Neuronal stem cell (in vitro differentiated cells): ENCODE measurements around the gene NFIX.

Experiments used
- DNase-seq: peaks from one replicate; pipeline ENCODE4 v3.0.0-alpha.2; 2013; ENCODE audit warnings: low spot score
- H2AFZ ChIP-seq: one replicate; pipeline ENCODE4 v1.6.1; 2013; ENCODE audit warnings: mild to moderate bottlenecking, low read length, inconsistent platforms
- H2AK5ac ChIP-seq: 2 replicates; pipeline ENCODE4 v1.6.1; 2013; ENCODE audit warnings: low read depth, mild to moderate bottlenecking, inconsistent platforms, low read length, moderate library complexity, mixed read lengths
- H2BK120ac ChIP-seq: 2 replicates; pipeline ENCODE4 v1.6.1; 2013; ENCODE audit warnings: low read depth, mild to moderate bottlenecking, inconsistent platforms, low read length, moderate library complexity, mixed read lengths
- H2BK12ac ChIP-seq: one replicate; pipeline ENCODE4 v1.6.1; 2013; ENCODE audit warnings: low read length, inconsistent platforms
- H2BK15ac ChIP-seq: 2 replicates; pipeline ENCODE4 v1.6.1; 2013; ENCODE audit warnings: mild to moderate bottlenecking, low read length, inconsistent platforms, mixed read lengths
- H2BK5ac ChIP-seq: one replicate; pipeline ENCODE4 v1.6.1; 2013; ENCODE audit warnings: inconsistent platforms, mild to moderate bottlenecking, low read length, moderate library complexity
- H3K14ac ChIP-seq: one replicate; pipeline ENCODE4 v1.6.1; 2013; ENCODE audit warnings: low read length, inconsistent platforms
- H3K18ac ChIP-seq: 2 replicates; pipeline ENCODE4 v1.6.1; 2013; ENCODE audit warnings: low read length, inconsistent platforms
- H3K23ac ChIP-seq: 2 replicates; pipeline ENCODE4 v1.6.1; 2013; ENCODE audit warnings: low read depth, mild to moderate bottlenecking, mixed read lengths, low read length, inconsistent platforms; ENCODE audit not compliant: poor library complexity
- H3K27ac ChIP-seq: replicated peaks from 3 replicates; pipeline ENCODE4 v1.5.1; 2013; ENCODE audit warnings: low read length, inconsistent platforms
- H3K27me3 ChIP-seq, 3 experiments: 2 replicates each; pipeline ENCODE4 v1.6.1; 2013; ENCODE audit warnings: low read length in 3 of 3, mild to moderate bottlenecking in 2 of 3, inconsistent platforms in 1 of 3, low read depth in 1 of 3, mixed read lengths in 1 of 3, moderate library complexity in 1 of 3; ENCODE audit not compliant: control insufficient read depth in 3 of 3, insufficient read depth in 3 of 3
- H3K36me3 ChIP-seq, 2 donors: replicated peaks in 1 of 2; 2 replicates each; pipeline ENCODE4 v1.6.1; 2013; ENCODE audit warnings: low read length in 2 of 2; ENCODE audit not compliant: control insufficient read depth in 2 of 2, insufficient read depth in 2 of 2
- H3K4ac ChIP-seq: 2 replicates; pipeline ENCODE4 v1.6.1; 2013; ENCODE audit warnings: inconsistent platforms, mild to moderate bottlenecking, low read length, moderate library complexity
- H3K4me1 ChIP-seq, 2 donors: 1 replicate in 1 of 2; 2 replicates in 1 of 2; pipeline ENCODE4 v1.6.1; 2013; ENCODE audit warnings: low read length in 2 of 2, low read depth in 1 of 2; ENCODE audit not compliant: control insufficient read depth in 2 of 2, insufficient read depth in 1 of 2
- H3K4me2 ChIP-seq: one replicate; pipeline ENCODE4 v1.6.1; 2013; ENCODE audit warnings: mild to moderate bottlenecking, low read length, inconsistent platforms; ENCODE audit not compliant: insufficient read depth, poor library complexity, severe bottlenecking
- H3K4me3 ChIP-seq, 2 donors: 2 replicates each; pipeline ENCODE4 v1.5.1; 2013; ENCODE audit warnings: low read length in 2 of 2, mild to moderate bottlenecking in 2 of 2, inconsistent platforms in 1 of 2, moderate library complexity in 1 of 2
- H3K79me1 ChIP-seq: one replicate; pipeline ENCODE4 v1.6.1; 2013; ENCODE audit warnings: low read depth, mild to moderate bottlenecking, inconsistent platforms, low read length, moderate library complexity
- H3K9ac ChIP-seq: one replicate; pipeline ENCODE4 v1.6.1; 2013; ENCODE audit warnings: mild to moderate bottlenecking, low read depth, low read length, inconsistent platforms; ENCODE audit not compliant: poor library complexity
- H3K9me3 ChIP-seq, 2 donors: replicated peaks in 1 of 2; 2 replicates each; pipeline versions ENCODE3 to v1.6.1; 2013; ENCODE audit warnings: low read length in 2 of 2, mild to moderate bottlenecking in 2 of 2, inconsistent platforms in 1 of 2, low read depth in 1 of 2, mixed read lengths in 1 of 2, moderate library complexity in 1 of 2; ENCODE audit not compliant: control insufficient read depth in 2 of 2, insufficient read depth in 1 of 2
- H4K8ac ChIP-seq: one replicate; pipeline ENCODE4 v1.6.1; 2013; ENCODE audit warnings: low read depth, mild to moderate bottlenecking, inconsistent platforms, low read length, moderate library complexity
- H4K91ac ChIP-seq: one replicate; pipeline ENCODE4 v1.6.1; 2013; ENCODE audit warnings: low read length, low read depth, mild to moderate bottlenecking, inconsistent platforms; ENCODE audit not compliant: poor library complexity
- WGBS, 2 donors: extraction: QIAGEN DNeasy Blood & Tissue Kit; methylation state at CpG; one replicate each; pipeline ENCODE4 v1.1.7; 2013; ENCODE audit warnings: missing lambda C conversion rate in 2 of 2, mixed read lengths in 1 of 2; ENCODE audit not compliant: insufficient read length in 2 of 2, insufficient replicate concordance in 1 of 2; ENCODE audit errors: extremely low coverage in 2 of 2; 5-methylcytosine and 5-hydroxymethylcytosine counted together

NFIX gene

GRCh38 chr19:12983542-12984142 is 11.6 kb upstream of the NFIX start:
- Histone ChIP-seq H2BK12ac (no peak overlapping the region), H3K4me3 (no peak overlapping the region), H3K14ac (no peak overlapping the region), H2BK5ac (no peak overlapping the region), H2BK120ac (no peak overlapping the region), H3K27me3 (peaks cover 0 to 68% (median 44%) of the 10 kb centered on the region in 3 experiments), H3K18ac (no peak overlapping the region), H3K79me1 (no peaks in the 10 kb centered on the region), H3K27ac (no peak overlapping the region), H4K91ac (no peak overlapping the region), H2AK5ac (no peak overlapping the region), H3K4me2 (peak overlapping the region; percentile 45), H3K4me1 (peaks cover 3 to 15% of the 10 kb centered on the region in 2 donors), H3K36me3 (no peaks in the 10 kb centered on the region), H3K9ac (no peak overlapping the region), H3K9me3 (peaks cover 0 to 7% of the 10 kb centered on the region in 2 donors), H2AFZ (peak overlapping the region; percentile 63), H2BK15ac (peak overlapping the region; percentile 44), H3K4ac (no peak overlapping the region), H4K8ac (no peak overlapping the region), H3K23ac (no peak overlapping the region)
- DNase-seq = peak; percentile 84
- WGBS, 2 donors = 100% methylated on average over 3 of the region's 51 CpGs; no CpG with 5 or more reads in 1 of the 2 donors

- H3K36me3 ChIP-seq = no peaks in the 10 kb centered on the region
- WGBS, 2 donors = no CpG with 5 or more reads among the region's 3 CpGs
- DNase-seq = no peak
- H2AFZ ChIP-seq = no peak overlapping the region
- no peak overlapping the region for H3K9ac ChIP-seq
- no peak overlapping the region for H4K91ac ChIP-seq
- no peak overlapping the region for H3K4ac ChIP-seq
- peak overlapping the region; percentile 44 for H2BK15ac ChIP-seq
- peak overlapping the region; percentile 7 for H4K8ac ChIP-seq
- peak overlapping the region in 1 of 2 donors; percentile 40 for H3K4me3 ChIP-seq
- H3K27ac ChIP-seq = no peak overlapping the region
- peak overlapping the region; percentile 38 for H3K23ac ChIP-seq
- H2BK12ac ChIP-seq = no peak overlapping the region
- H2BK5ac ChIP-seq = no peak overlapping the region
- peaks cover 0 to 70% (median 47%) of the 10 kb centered on the region in 3 experiments for H3K27me3 ChIP-seq
- peak overlapping the region; percentile 40 for H2AK5ac ChIP-seq
- no peaks in the 10 kb centered on the region for H3K79me1 ChIP-seq
- H3K9me3 ChIP-seq = peaks cover 0 to 7% of the 10 kb centered on the region in 2 donors
- no peak overlapping the region for H3K4me2 ChIP-seq
- no peak overlapping the region for H3K18ac ChIP-seq
- H3K4me1 ChIP-seq = peaks cover 3 to 15% of the 10 kb centered on the region in 2 donors
- no peak overlapping the region for H2BK120ac ChIP-seq
- H3K14ac ChIP-seq = no peak overlapping the region
Measured at GRCh38 chr19:12984143-12984627, 11.1 kb upstream of the NFIX start.

- Histone ChIP-seq H3K23ac (peak overlapping the region; percentile 29), H3K79me1 (no peaks in the 10 kb centered on the region), H3K18ac (peak overlapping the region; percentile 48), H3K4me1 (peaks cover 3 to 15% of the 10 kb centered on the region in 2 donors), H3K14ac (no peak overlapping the region), H2BK15ac (no peak overlapping the region), H4K91ac (no peak overlapping the region), H3K27me3 (peaks cover 0 to 75% (median 51%) of the 10 kb centered on the region in 3 experiments), H3K9ac (no peak overlapping the region), H2BK5ac (no peak overlapping the region), H3K27ac (no peak overlapping the region), H2BK12ac (no peak overlapping the region), H3K4me3 (peak overlapping the region in 1 of 2 donors; percentile 40), H3K4ac (no peak overlapping the region), H4K8ac (no peak overlapping the region), H2BK120ac (no peak overlapping the region), H3K9me3 (peaks cover 0 to 7% of the 10 kb centered on the region in 2 donors), H3K4me2 (no peak overlapping the region), H3K36me3 (no peaks in the 10 kb centered on the region), H2AK5ac (peak overlapping the region; percentile 40), H2AFZ (no peak overlapping the region)
- no CpG with 5 or more reads among the region's 10 CpGs for WGBS, 2 donors
- no peak for DNase-seq
Measured at GRCh38 chr19:12984683-12985048, 10.6 kb upstream of the NFIX start.

- peak overlapping the region; percentile 80 for H3K9ac ChIP-seq
- H3K27ac ChIP-seq = no peak overlapping the region
- peaks cover 0 to 80% (median 56%) of the 10 kb centered on the region in 3 experiments for H3K27me3 ChIP-seq
- H2BK15ac ChIP-seq = no peak overlapping the region
- peak overlapping the region; percentile 92 for H3K18ac ChIP-seq
- no peak for DNase-seq
- peak overlapping the region; percentile 87 for H2BK5ac ChIP-seq
- no peaks in the 10 kb centered on the region for H3K36me3 ChIP-seq
- H3K9me3 ChIP-seq = peaks cover 0 to 7% of the 10 kb centered on the region in 2 donors
- H2BK12ac ChIP-seq = peak overlapping the region; percentile 84
- H3K14ac ChIP-seq = no peak overlapping the region
- peak overlapping the region in 1 of 2 donors; percentile 43 for H3K4me3 ChIP-seq
- H4K8ac ChIP-seq = peak overlapping the region; percentile 56
- WGBS, 2 donors = no CpG with 5 or more reads among the region's 16 CpGs
- no peak overlapping the region for H3K4me2 ChIP-seq
- H3K23ac ChIP-seq = peak overlapping the region; percentile 29
- H2AFZ ChIP-seq = no peak overlapping the region
- peak overlapping the region; percentile 76 for H2AK5ac ChIP-seq
- H3K79me1 ChIP-seq = no peaks in the 10 kb centered on the region
- peak overlapping the region; percentile 97 for H2BK120ac ChIP-seq
- peak overlapping the region; percentile 53 for H3K4ac ChIP-seq
- H4K91ac ChIP-seq = peak overlapping the region; percentile 68
- H3K4me1 ChIP-seq = peaks cover 3 to 15% of the 10 kb centered on the region in 2 donors
Measured at GRCh38 chr19:12985049-12985776, 10.1 kb upstream of the NFIX start.
